GM12891 (cell line): ENCODE measurements around the gene RBBP7.
"Not testable (repeated sequence)": the region's sequence is repeated elsewhere in the genome, so short reads cannot be mapped to it uniquely, and the experiment has no call there.

Experiments
- DNase-seq: peaks from one replicate; pipeline ENCODE4 v3.0.0; 2011; ENCODE audit warnings: low spot score; ENCODE audit not compliant: insufficient read length
- FAIRE-seq: peaks from 2 replicates; lab custom pipeline; 2011; peaks lifted over from hg19 to GRCh38; lab: Jason Lieb, UNC
- PAX5 ChIP-seq: IDR thresholded peaks from 2 replicates; pipeline ENCODE4 v1.6.1; 2011; ENCODE audit warnings: low read length, moderate library complexity, mild to moderate bottlenecking; ENCODE audit not compliant: insufficient read depth, severe bottlenecking
- POLR2A ChIP-seq: IDR thresholded peaks from 2 replicates; pipeline ENCODE4 v1.6.1; 2011; ENCODE audit warnings: low read depth, low read length, control low read depth
- POLR2AphosphoS5 ChIP-seq: IDR thresholded peaks from 2 replicates; pipeline ENCODE4 v1.6.1; 2011; ENCODE audit warnings: low read depth, low read length, control low read depth
- POU2F2 ChIP-seq: IDR thresholded peaks from 2 replicates; pipeline ENCODE4 v1.6.1; 2011; ENCODE audit warnings: low read depth, mild to moderate bottlenecking, control low read depth, low read length, moderate library complexity
- SPI1 ChIP-seq: IDR thresholded peaks from 2 replicates; pipeline ENCODE4 v1.6.1; 2011; ENCODE audit warnings: low read depth, low read length, control low read depth
- TAF1 ChIP-seq: IDR thresholded peaks from 2 replicates; pipeline ENCODE4 v1.6.1; 2011; ENCODE audit warnings: low read depth, low read length, control low read depth

RBBP7 gene

DNA sequence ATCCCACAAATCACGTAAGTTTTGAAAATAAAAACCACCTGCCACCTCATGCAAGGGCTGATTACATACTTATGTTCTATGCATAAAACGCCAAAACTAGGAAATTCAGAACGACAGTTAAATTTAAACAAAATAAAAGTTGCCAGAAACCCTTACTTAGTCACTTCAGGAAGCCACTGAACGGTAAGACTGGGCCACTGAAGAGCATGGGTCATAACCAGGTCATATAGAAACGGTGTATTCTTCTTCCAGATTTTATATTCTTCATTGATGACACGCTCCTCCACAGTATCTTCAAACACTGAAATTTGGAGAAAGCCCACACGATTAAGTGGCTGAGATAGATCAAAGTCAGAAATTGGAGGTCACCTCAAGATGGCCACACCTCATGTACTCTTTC is 1.2 kb downstream of the RBBP7 start:
- FAIRE-seq = no peak
- DNase-seq = no peak
- no peak for TF ChIP-seq POLR2AphosphoS5
- TF ChIP-seq PAX5 = no peak

DNA sequence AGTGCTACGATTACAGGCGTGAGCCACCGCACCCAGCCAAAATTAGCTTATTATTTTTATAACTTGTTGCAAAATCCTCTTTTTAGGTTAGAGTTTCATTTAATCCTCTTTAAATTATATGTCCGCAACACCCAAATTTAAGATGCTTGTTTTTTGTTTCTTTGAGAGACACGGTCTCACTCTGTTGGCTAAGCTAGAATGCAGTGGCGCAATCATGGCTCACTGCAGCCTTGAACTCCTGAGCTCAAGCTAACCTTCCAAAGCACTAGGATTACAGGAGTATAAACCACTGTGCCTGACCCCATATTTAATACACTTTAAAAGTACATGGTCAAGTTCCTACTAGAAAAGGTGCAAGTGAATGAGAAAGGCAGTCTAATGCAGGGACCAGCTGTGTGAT is 2.2 kb downstream of the RBBP7 start:
- FAIRE-seq (no peak), DNase-seq (no peak)
- no peak for TF ChIP-seq TAF1
- TF ChIP-seq POLR2AphosphoS5 = no peak
- no peak for TF ChIP-seq POLR2A
- no peak for TF ChIP-seq PAX5
- no peak for TF ChIP-seq POU2F2
- TF ChIP-seq SPI1 = no peak

DNA sequence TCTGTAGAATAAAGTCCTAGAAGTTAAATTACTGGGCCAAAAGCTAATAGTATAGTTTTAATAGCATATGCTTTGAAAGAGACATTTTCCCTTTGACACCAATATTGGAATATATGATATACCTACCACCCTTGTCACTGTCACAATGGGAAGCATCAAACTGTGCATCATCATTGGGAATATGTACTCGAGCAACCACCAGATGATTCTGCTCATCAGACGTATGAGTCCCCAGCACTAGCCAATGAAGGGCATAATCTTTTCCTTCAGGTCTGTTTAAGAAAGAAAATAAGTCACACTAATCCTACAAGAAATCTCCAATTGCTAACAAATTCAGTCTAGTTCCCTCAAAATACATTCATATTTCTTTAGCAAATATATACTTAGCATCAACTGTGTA is 7.3 kb downstream of the RBBP7 start:
- peak; percentile 38 for FAIRE-seq
- no peak for DNase-seq
- TF ChIP-seq TAF1 (no peak), SPI1 (no peak), POLR2AphosphoS5 (no peak), POLR2A (no peak), PAX5 (no peak), POU2F2 (no peak)

DNA sequence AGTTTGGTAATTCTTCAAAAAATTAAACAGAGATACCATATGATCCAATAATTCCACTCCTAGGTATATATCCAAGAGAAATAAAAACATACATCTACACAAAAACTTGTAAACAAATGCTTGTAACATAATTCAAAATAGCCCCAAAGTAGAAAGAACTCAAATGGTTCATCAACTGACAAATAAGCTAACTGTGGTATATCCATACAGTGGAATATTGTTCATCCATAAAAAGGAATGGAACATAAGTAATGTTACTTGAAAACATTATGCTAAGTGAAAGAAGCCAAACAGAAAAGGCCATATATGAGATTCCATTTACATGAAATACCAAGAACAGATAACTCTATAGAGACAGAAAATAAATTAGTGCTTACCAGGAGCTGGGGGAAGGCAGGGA is 13.4 kb downstream of the RBBP7 start:
- DNase-seq (no peak), FAIRE-seq (no peak)
- no peak for TF ChIP-seq PAX5
- TF ChIP-seq POLR2A = no peak
- no peak for TF ChIP-seq POU2F2
- no peak for TF ChIP-seq TAF1
- TF ChIP-seq SPI1 = no peak
- TF ChIP-seq POLR2AphosphoS5 = no peak

DNA sequence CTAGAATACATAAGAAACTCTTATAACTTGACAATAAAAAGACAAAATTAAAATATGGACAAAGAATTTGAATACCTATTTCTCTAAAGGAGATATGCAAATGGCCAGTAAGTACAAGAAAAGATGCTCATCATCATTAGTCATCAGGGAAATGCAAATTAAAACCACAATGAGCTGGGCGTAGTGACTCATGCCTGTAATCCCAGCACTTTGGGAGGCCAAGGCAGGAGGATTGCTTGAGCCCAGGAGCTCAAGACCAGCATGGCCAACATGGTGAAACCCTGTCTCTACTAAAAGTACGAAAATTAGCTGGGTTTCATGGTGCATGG is 14.1 kb downstream of the RBBP7 start:
- TF ChIP-seq POU2F2 = peak; percentile 60; the same call in 1 of the 2 replicates
- not testable (repeated sequence) for DNase-seq
- peak; percentile 64 for FAIRE-seq

DNA sequence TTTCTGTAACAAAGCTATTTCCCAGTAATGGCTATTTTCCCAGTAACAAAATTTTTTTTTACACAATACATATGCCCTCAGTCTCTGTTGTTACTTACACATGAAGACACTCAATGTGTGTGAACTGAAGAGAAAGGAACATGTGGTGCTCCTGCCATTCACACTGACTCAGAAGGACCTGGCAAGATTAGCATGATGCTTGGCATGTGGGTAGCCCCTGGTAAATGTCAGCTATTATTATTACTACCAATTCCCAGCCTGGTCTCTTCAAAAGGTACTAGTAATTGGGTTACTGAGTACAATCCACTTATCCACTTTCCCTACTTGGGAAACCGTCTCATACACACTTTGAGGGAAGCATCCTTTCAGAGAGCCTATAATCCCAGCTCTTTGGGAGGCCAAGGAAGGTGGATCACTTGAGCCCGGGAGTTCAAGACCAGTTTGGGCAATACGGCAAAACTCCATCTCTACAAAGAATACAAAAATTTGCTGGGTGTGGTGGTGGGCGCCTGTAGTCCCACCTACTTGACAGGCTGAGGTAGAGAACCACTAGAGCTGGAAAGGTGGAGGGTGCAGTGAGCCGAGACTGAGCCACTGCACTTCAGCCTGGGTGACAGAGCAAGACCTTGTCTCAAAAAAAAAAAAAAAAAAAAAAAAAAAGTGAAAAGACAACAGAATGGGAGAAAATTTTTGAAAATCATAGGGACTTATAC is 14.6 kb downstream of the RBBP7 start:
- peak; percentile 61 for FAIRE-seq
- TF ChIP-seq PAX5 (no peak), POU2F2 (no peak), POLR2AphosphoS5 (no peak), SPI1 (no peak), POLR2A (no peak), TAF1 (no peak)
- DNase-seq = no peak

DNA sequence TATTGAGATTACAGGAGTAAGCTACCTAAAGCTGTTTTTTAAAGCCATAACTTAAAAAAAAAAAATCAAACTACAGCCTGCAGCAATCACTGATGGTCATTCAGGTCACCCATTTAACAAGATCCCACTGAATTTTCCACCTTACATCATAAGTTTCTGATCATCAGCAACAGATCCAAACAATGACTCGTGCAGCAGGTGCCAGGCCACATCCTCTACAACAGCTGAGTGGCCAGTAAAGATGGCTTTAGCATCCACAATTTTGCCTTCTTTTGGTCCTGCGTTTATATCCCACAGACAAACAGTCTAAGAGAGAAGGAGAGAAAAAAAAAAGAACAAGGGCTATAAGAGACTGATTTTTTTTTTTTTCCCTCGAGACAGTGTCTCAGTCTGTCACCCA is 16.6 kb downstream of the RBBP7 start:
- no peak for FAIRE-seq
- no peak for DNase-seq
- no peak for TF ChIP-seq TAF1

DNA sequence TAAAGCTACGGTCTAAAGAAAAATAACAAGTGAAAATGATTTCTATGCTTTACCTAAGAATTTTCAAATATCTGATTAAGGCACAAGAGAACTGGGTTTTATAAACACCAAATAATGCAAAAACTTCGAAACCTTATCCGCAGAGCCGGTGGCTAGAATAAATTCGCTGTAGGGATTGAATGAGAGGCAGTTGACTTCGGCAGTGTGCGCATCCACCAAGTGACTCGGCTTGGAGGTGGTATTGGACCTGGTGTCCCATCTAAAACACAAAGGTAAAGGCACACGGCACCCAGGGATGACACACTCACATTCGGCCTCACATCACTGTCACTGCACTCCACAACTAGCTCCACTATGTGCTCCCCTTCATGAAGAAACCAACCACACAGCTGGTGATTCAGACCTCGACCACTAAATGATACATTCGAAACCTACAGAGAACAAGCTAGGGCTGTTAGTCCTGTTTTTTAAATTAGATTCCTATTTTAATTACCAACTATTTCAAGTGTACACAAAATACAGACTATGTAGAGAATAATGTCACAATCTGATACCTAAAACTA is 17.5 kb downstream of the RBBP7 start:
- DNase-seq (no peak), FAIRE-seq (no peak)
- no peak for TF ChIP-seq POLR2A
- TF ChIP-seq PAX5 = no peak
- no peak for TF ChIP-seq POU2F2
- no peak for TF ChIP-seq POLR2AphosphoS5
- no peak for TF ChIP-seq SPI1
- TF ChIP-seq TAF1 = no peak

DNA sequence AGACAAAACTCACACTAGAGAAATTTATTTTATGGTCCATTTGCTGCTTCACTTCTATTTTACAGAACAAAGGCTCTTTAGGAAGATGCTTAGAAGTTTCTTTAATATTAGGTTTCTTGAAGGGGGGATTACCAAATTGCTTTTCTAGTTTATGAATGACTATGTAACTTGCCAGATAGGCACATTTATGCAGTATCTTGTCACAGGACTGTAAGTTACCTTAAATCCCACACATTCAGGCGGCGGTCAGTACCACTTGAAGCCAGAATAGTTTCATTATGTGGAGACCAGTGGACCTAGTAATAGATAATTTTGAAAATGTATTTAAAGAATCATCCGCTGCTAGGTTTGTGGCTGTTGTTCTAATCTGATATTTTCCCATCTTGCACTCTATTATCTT is 18.3 kb downstream of the RBBP7 start:
- TF ChIP-seq SPI1 (no peak), POU2F2 (no peak), TAF1 (no peak), POLR2A (no peak), PAX5 (no peak), POLR2AphosphoS5 (no peak)
- FAIRE-seq (no peak), DNase-seq (no peak)

DNA sequence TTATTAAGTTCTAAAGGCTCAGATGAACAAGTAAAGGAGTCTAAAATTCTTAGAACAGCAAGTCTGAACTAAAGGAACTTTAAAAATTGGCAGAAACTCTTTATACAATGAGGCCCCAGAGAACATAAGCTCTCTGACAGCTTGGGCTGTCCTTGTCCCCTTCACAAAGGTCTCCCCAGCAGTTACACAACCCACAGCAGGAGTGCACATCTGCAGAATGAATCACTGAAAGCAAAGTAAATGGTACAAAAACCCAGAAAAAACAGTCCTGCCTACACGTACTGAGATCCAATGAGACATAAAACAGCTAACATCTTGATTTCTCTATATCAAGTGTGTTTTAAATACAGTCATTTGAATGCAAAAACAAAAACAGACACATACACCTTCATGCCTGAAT is 18.7 kb downstream of the RBBP7 start:
- FAIRE-seq = no peak
- TF ChIP-seq POLR2AphosphoS5 (no peak), SPI1 (no peak), POU2F2 (no peak), TAF1 (no peak), PAX5 (no peak), POLR2A (no peak)
- DNase-seq = no peak

DNA sequence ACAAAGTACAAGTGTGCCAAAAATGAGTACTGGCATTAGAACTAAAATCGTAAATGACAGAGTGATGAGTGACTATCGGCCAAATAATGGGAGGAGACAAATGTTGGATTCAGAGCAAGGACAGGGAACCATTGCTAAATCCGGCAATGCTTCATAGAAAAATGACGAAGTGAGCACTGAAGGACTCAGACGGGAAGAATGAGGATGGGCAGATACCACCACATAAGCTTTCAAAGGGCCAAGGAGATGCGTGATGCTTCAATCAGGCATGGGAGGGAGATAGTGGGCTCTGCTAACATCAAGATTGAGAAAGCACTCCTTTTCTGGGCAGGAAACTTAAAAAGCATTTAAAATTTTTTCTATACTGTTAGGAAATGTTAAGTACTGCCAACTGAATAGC is 21.6 kb downstream of the RBBP7 start:
- DNase-seq (no peak), FAIRE-seq (no peak)
- TF ChIP-seq PAX5 = no peak
